Measurements from ENCODE around the gene ZNF428. TPM values are rescaled to one million over a fixed set of nuclear protein-coding genes. Genes with fewer than 3 reads are reported as not detected.
A peak's percentile ranks its signal among the peaks of the same experiment; 100 is the strongest.

ZNF428 gene
- total and polyA plus RNA-seq, 4 donors: 6.5 to 22.1 (median 14.4) TPM

DNA sequence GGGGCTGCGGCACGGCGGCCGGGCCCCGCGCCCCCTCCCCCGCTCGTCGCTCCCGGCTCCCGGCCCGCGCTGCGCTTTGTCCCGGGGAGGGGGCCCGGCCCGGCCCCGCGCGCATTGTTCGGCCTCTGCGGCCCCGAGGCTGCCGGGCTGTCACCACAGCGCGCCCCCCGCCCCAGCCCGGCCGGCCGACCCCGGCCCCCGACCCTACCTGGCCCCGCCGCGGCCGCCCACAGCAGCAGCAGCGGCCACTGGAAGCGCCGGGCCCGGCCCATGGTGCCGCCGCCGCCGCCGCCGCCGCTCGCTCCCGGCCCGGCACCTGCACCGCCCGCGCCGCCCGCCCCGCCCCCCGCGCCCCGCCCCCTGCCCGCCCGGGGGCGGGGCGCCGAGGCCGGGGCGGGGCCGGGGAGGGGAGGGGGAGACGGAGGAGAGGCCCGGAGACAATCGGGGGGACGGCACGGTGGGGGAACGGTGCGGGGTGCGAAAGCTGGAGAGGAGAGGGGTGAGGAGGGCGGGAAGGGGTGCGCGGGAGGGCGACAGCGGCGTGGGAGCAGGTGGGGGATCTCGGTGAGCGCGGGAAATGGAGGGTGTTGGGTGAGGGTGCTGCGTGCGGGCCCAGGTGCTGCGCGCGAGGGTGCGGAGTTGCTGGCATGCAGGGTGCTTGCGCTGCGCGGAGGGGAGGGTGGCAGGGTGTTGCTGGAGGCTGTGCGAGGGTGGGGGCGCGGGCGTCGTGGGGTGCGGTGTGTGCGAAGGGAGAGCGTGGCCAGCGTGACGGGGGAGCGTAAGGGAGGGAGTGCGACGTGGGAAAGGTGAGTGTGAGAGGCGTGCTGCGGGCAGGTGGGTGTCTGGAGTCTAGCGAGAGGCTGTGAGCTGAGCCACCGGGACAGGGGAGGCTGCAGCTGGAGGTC lies 20.3 kb upstream of the ZNF428 start, which contains the start of gene CADM4 (continued):
- TF ChIP-seq HNF4A (conservative IDR thresholded peaks at IDR 0.05) (no peak), HNF4G (IDR thresholded peaks at IDR 0.05) (no peak), NR2F2 (IDR thresholded peaks at IDR 0.05) (no peak), SP1 (IDR thresholded peaks at IDR 0.05) (no peak), RAD21 (IDR thresholded peaks at IDR 0.05) (no peak)

DNA sequence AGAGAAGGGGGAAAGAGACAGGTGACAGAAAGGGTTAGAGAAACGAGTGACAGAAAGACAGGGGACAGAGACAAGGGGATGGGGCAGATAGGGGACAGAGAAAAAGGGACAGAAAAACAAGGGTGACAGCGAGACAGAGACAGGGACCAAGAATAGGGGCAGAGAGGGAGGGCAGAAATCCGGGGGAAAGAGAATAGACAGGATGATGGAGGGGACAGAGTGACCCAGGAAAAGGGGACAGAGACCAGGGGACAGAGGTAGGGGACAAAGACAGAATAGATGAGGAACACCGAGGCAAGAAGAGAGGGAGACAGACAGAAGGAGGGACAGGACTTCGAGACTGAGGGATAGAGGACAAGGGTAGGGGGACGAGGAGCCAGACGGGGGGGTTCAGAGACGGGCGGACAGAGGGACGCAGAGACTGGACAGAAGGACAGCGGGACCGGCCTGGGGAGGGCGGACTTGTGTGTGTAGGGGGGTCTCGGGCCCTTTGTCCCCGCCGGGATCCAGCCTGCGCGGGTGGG lies 19.6 kb upstream of the ZNF428 start:
- no peak overlapping the region for H3K9ac ChIP-seq (ENCODE audit: low read depth in 1 of 2, low read length in 2 of 2)
- TF ChIP-seq HNF4G (IDR thresholded peaks at IDR 0.05): no peak
- no peak for TF ChIP-seq NR2F2 (IDR thresholded peaks at IDR 0.05)
- no peak for TF ChIP-seq RAD21 (IDR thresholded peaks at IDR 0.05)
- TF ChIP-seq HNF4A (conservative IDR thresholded peaks at IDR 0.05): no peak
- no peak for TF ChIP-seq GABPA (IDR thresholded peaks at IDR 0.05 in 1 of 2, conservative IDR thresholded peaks at IDR 0.05 in 1 of 2)
- TF ChIP-seq SP1 (IDR thresholded peaks at IDR 0.05): no peak
- TF ChIP-seq RXRA (IDR thresholded peaks at IDR 0.05): no peak
- TF ChIP-seq, protein P1, sequence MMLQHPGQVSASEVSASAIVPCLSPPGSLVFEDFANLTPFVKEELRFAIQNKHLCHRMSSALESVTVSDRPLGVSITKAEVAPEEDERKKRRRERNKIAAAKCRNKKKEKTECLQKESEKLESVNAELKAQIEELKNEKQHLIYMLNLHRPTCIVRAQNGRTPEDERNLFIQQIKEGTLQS (IDR thresholded peaks at IDR 0.05): no peak
- no peak for TF ChIP-seq TAF1 (conservative IDR thresholded peaks at IDR 0.05)
- TF ChIP-seq, protein P2, sequence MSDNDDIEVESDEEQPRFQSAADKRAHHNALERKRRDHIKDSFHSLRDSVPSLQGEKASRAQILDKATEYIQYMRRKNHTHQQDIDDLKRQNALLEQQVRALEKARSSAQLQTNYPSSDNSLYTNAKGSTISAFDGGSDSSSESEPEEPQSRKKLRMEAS (IDR thresholded peaks at IDR 0.05): no peak
- no peak for TF ChIP-seq FOXA2 (IDR thresholded peaks at IDR 0.05)
- TF ChIP-seq YY1 (IDR thresholded peaks at IDR 0.05): no peak
- H3K4me3 ChIP-seq (ENCODE audit: low read depth in 1 of 3, low read length in 3 of 3): peak overlapping the region in 2 of 3 donors; percentile 31 to 75
- H3K27ac ChIP-seq (ENCODE audit: low read depth in 1 of 2, low read length in 2 of 2): no peak overlapping the region
- no peak for DNase-seq (ENCODE audit: low spot score)
- no peaks in the 10 kb centered on the region for H3K27me3 ChIP-seq (ENCODE audit: control insufficient read depth in 4 of 4, insufficient read depth in 4 of 4, low read length in 3 of 4)
- peaks cover 4 to 11% (median 9%) of the 10 kb centered on the region in 4 donors for H3K4me1 ChIP-seq (ENCODE audit: control insufficient read depth in 4 of 4, insufficient read depth in 4 of 4, low read length in 3 of 4)
- WGBS: 17% methylated on average over 18 of the region's 18 CpGs
- no peaks in the 10 kb centered on the region for H3K36me3 ChIP-seq (ENCODE audit: control insufficient read depth in 4 of 4, insufficient read depth in 3 of 4, low read depth in 1 of 4, low read length in 3 of 4)
- no peaks in the 10 kb centered on the region for H3K9me3 ChIP-seq (ENCODE audit: control insufficient read depth in 4 of 4, low read length in 3 of 4)

DNA sequence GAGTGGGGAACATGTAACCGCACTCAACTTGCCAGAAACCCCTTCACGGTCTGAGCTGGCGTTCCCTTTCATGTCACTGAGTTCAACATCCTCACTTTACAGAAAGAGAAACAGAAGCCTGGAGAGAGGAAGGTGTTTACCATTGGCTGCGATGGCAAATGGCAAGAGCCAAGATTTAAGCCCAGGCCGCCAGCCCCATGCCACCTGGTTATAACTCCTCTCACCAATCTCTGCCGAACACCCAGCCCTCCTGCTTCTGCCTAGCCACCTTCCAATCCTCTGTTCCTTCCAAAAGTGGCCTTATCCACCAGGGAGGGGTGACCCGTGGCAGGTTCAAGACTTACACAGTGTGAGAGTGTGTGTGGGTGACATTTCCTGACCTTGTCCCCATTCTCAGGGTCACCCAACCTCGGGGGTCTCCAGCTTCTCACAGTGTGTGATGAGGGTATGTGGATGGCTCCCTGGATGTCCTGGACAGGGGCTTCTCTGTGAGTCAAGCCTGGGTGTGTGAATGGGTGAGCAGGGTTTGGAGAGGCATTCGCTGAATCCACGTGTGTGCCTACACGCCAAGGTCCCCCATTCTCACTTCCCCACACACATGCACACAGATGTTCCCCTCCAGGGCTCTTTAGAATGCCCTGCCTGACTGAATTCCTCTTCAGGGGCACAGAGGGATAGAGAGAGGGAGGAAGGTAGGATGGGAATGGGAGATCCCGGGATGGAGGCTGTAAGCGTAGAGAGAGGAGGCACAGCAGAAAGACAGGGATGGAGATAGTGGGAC lies 19.0 kb upstream of the ZNF428 start:
- no peak overlapping the region for H3K4me3 ChIP-seq (ENCODE audit: low read depth in 1 of 3, low read length in 3 of 3)
- no peak overlapping the region for H3K9ac ChIP-seq (ENCODE audit: low read depth in 1 of 2, low read length in 2 of 2)
- H3K9me3 ChIP-seq (ENCODE audit: control insufficient read depth in 4 of 4, low read length in 3 of 4): no peaks in the 10 kb centered on the region
- WGBS: 85% methylated on average over 13 of the region's 13 CpGs
- H3K36me3 ChIP-seq (ENCODE audit: control insufficient read depth in 4 of 4, insufficient read depth in 3 of 4, low read depth in 1 of 4, low read length in 3 of 4): no peaks in the 10 kb centered on the region
- H3K4me1 ChIP-seq (ENCODE audit: control insufficient read depth in 4 of 4, insufficient read depth in 4 of 4, low read length in 3 of 4): peaks cover 4 to 11% (median 9%) of the 10 kb centered on the region in 4 donors
- no peaks in the 10 kb centered on the region for H3K27me3 ChIP-seq (ENCODE audit: control insufficient read depth in 4 of 4, insufficient read depth in 4 of 4, low read length in 3 of 4)
- no peak for DNase-seq (ENCODE audit: low spot score)
- no peak for TF ChIP-seq JUND (IDR thresholded peaks at IDR 0.05)
- TF ChIP-seq HNF4G (IDR thresholded peaks at IDR 0.05): no peak
- no peak overlapping the region for H3K27ac ChIP-seq (ENCODE audit: low read depth in 1 of 2, low read length in 2 of 2)

DNA sequence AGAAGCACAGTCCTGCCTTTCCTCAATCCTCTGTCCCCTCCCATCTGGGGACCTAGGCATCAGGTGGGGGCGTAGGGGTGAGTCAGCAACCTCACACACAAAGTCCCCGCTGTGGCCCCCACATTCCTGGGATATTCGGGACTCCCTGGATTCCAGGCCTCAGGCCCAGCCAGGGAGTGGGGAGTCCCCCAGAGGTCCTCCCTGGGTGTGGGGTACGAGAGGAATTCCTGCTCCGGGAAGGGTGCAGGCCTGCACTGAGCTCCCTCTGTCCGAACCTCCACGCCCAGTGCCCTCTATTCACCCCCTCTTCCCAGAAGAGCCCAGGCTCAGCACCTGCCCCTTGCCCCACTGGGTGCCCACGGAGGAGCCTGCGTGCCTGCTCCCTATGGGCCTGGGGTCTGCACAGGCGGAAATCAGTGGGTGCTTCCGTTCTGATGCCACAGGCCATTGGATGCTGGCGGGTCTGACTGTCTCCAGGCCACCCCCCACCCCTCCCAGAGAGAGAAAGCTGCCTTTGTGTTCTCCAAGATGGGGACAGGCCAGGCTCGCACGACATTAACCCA lies 16.8 kb upstream of the ZNF428 start:
- Histone ChIP-seq H3K4me1 (ENCODE audit: control insufficient read depth in 4 of 4, insufficient read depth in 4 of 4, low read length in 3 of 4) (peaks cover 4 to 11% (median 9%) of the 10 kb centered on the region in 4 donors), H3K27me3 (ENCODE audit: control insufficient read depth in 4 of 4, insufficient read depth in 4 of 4, low read length in 3 of 4) (no peaks in the 10 kb centered on the region), H3K36me3 (ENCODE audit: control insufficient read depth in 4 of 4, insufficient read depth in 3 of 4, low read depth in 1 of 4, low read length in 3 of 4) (no peaks in the 10 kb centered on the region), H3K4me3 (ENCODE audit: low read depth in 1 of 3, low read length in 3 of 3) (no peak overlapping the region), H3K27ac (ENCODE audit: low read depth in 1 of 2, low read length in 2 of 2) (no peak overlapping the region), H3K9me3 (ENCODE audit: control insufficient read depth in 4 of 4, low read length in 3 of 4) (no peaks in the 10 kb centered on the region), H3K9ac (ENCODE audit: low read depth in 1 of 2, low read length in 2 of 2) (no peak overlapping the region)
- no peak for DNase-seq (ENCODE audit: low spot score)
- WGBS: 91% methylated on average over 14 of the region's 14 CpGs
- TF ChIP-seq FOXA1 (IDR thresholded peaks at IDR 0.05) (no peak), HNF4G (IDR thresholded peaks at IDR 0.05) (no peak), TAF1 (conservative IDR thresholded peaks at IDR 0.05) (no peak), HNF4A (conservative IDR thresholded peaks at IDR 0.05) (no peak), YY1 (IDR thresholded peaks at IDR 0.05) (no peak), SP1 (IDR thresholded peaks at IDR 0.05) (no peak), EGR1 (IDR thresholded peaks at IDR 0.05; ENCODE audit: low read depth in 2 of 2) (no peak), RXRA (IDR thresholded peaks at IDR 0.05) (no peak)
- TF ChIP-seq, protein P2 (IDR thresholded peaks at IDR 0.05): no peak
- TF ChIP-seq, protein P1 (IDR thresholded peaks at IDR 0.05): no peak
- TF ChIP-seq, protein P3, sequence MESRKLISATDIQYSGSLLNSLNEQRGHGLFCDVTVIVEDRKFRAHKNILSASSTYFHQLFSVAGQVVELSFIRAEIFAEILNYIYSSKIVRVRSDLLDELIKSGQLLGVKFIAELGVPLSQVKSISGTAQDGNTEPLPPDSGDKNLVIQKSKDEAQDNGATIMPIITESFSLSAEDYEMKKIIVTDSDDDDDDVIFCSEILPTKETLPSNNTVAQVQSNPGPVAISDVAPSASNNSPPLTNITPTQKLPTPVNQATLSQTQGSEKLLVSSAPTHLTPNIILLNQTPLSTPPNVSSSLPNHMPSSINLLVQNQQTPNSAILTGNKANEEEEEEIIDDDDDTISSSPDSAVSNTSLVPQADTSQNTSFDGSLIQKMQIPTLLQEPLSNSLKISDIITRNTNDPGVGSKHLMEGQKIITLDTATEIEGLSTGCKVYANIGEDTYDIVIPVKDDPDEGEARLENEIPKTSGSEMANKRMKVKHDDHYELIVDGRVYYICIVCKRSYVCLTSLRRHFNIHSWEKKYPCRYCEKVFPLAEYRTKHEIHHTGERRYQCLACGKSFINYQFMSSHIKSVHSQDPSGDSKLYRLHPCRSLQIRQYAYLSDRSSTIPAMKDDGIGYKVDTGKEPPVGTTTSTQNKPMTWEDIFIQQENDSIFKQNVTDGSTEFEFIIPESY (IDR thresholded peaks at IDR 0.05): no peak
